Natural killer cell treated with Interleukin-12 subunit alpha and Interleukin-12 subunit beta and Interleukin-15 and Interleukin-18, amount 100 ng/mL, for 72 hours (primary cell): ENCODE data around the gene COL27A1. TPM values are rescaled to one million over a fixed set of nuclear protein-coding genes. Genes with fewer than 3 reads are reported as not detected.

Experiments
- ATAC-seq, 2 donors: fragments of 150-1000 bp; cut with Tn5 transposase in 1 of 2; sonication (Bioruptor Pico), chemical (Tn5 transposase) in 1 of 2; 2 replicates each; pipeline ENCODE4 v1.10.0; 2021
- DNase-seq: peaks from one replicate; pipeline ENCODE4 v3.0.0; 2022; ENCODE audit warnings: low spot score
- H3K27ac Mint-ChIP-seq, 2 donors: 1 replicate in 1 of 2; 2 replicates in 1 of 2; pipeline ENCODE4 v1.8.0; 2022; ENCODE audit warnings: mixed read lengths in 2 of 2, mild to moderate bottlenecking in 1 of 2, moderate library complexity in 1 of 2
- H3K27me3 Mint-ChIP-seq, 2 donors: 1 replicate in 1 of 2; 2 replicates in 1 of 2; pipeline ENCODE4 v1.8.0; 2022; ENCODE audit warnings: mixed read lengths in 2 of 2
- H3K36me3 Mint-ChIP-seq: one replicate; pipeline ENCODE4 v1.8.0; 2022; ENCODE audit warnings: mixed read lengths
- H3K4me1 Mint-ChIP-seq, 2 donors: 1 replicate in 1 of 2; 2 replicates in 1 of 2; pipeline ENCODE4 v1.8.0; 2022; ENCODE audit warnings: low read depth in 2 of 2, mixed read lengths in 2 of 2, mild to moderate bottlenecking in 1 of 2
- H3K4me3 Mint-ChIP-seq: one replicate; pipeline ENCODE4 v1.8.0; 2022; ENCODE audit warnings: mixed read lengths
- H3K9me3 Mint-ChIP-seq: 2 replicates; pipeline ENCODE4 v1.8.0; 2022; ENCODE audit warnings: mixed read lengths
- total RNA-seq, 2 donors: library from RNA; stranded (reverse); gene quantifications; one replicate each; pipeline ENCODE4 v1.2.3, GENCODE V29; 2022

Gene COL27A1
- total RNA-seq, 2 donors from 2014 or later: 1.5 to 1.6 TPM

DNA sequence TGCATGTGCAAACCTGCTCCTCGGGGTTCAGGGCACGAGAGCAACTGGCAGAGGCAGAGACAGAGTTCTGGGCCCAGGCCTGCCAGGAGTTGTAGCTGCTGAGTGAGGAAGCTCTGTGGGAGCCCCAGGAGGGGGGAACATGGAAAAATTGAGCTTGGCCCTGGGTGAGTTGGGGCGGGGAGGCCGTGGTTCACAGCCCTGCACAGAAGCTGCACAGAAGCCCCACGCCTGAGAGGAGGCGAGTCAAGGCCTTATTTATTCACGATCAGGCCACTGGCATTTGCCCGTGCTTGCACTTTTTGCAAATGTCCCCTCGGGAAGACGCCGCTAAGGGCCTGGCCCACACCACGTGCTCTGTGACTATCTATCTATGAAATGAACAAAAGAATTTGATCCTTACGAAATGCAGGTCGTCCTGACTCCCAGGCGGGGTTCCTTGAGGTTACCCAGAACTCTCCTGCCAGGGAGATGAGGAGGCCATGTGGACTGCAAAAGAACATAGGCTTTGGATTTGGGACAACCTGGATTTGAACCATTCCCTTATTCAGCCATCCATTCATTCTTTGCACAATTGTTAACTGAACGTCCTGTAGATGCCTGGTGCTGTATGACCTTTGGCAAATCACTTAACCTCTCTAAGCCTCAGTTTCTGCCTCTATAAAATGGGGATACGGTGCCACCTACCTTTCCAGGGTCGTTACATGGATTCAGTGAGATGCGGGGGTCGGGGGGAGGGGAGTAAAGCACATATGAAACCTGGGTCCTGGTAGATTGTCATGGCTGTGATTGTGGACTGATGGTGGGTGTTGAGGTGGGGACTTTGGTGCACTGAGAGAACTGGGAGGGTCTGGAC lies 17.9 kb downstream of the COL27A1 start:
- no peaks in the 10 kb centered on the region for H3K9me3 Mint-ChIP-seq
- H3K27me3 Mint-ChIP-seq: peaks cover 0 to 5% of the 10 kb centered on the region in 2 donors
- no peak for ATAC-seq
- no peak overlapping the region for H3K27ac Mint-ChIP-seq
- H3K4me3 Mint-ChIP-seq: no peak overlapping the region
- no peak for DNase-seq
- no peaks in the 10 kb centered on the region for H3K4me1 Mint-ChIP-seq
- H3K36me3 Mint-ChIP-seq: no peaks in the 10 kb centered on the region

GRCh38 chr9:114174557-114174875 lies 19.2 kb downstream of the COL27A1 start:
- Mint-ChIP-seq H3K9me3 (no peaks in the 10 kb centered on the region), H3K4me3 (no peak overlapping the region), H3K27ac (no peak overlapping the region), H3K36me3 (no peaks in the 10 kb centered on the region), H3K4me1 (no peaks in the 10 kb centered on the region), H3K27me3 (peaks cover 0 to 5% of the 10 kb centered on the region in 2 donors)
- no peak for DNase-seq
- no peak for ATAC-seq

DNA sequence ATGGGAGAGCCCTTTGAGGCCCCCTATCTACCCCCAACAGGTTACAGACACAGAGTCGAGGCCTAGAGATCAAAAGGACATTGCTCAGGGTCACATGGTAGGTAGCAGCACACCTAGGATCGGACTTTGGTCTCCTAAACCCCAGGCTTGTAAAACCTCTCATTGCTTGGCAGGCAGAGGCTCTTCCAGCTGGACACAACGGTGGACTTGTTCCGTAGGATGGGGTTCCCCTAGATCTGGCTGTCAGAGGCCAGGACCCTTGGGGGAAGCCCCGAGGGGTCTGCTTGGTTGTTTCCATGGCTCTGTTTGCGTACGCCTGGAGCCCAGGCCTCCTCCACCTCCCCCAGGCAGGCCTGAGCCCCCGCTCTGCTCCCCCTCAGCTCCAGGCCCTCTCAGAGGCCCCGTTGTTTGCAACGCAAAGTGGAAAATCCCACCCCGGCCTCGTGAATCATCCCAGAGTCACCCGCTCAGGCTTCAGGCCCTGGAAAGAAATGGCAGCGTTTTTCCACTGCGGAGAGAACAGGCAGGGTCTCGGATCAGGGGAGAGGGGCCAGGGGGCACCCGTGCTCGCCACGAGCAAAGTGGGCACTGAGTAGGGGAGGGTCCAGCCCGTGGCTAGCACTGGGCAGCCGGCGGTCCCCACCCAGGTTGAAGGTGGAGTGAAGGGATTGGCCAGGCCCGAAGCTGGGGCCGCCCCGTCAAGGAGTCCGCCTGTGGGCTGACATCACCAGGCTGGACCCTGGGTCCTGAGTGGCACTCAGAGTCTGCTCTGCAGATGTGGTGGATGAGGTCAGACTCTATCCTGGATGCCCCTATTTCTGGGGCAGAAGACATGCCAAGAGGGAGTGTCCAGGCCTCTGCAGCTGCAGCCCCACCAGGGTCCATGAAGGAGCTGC lies 19.8 kb downstream of the COL27A1 start:
- no peaks in the 10 kb centered on the region for H3K4me1 Mint-ChIP-seq
- H3K9me3 Mint-ChIP-seq: no peaks in the 10 kb centered on the region
- no peak overlapping the region for H3K4me3 Mint-ChIP-seq
- peaks cover 0 to 5% of the 10 kb centered on the region in 2 donors for H3K27me3 Mint-ChIP-seq
- no peaks in the 10 kb centered on the region for H3K36me3 Mint-ChIP-seq
- DNase-seq: no peak
- H3K27ac Mint-ChIP-seq: no peak overlapping the region
- no peak for ATAC-seq

GRCh38 chr9:114176624-114177291 lies 21.4 kb downstream of the COL27A1 start:
- ATAC-seq: no peak
- H3K27me3 Mint-ChIP-seq: peaks cover 0 to 7% of the 10 kb centered on the region in 2 donors
- no peaks in the 10 kb centered on the region for H3K4me1 Mint-ChIP-seq
- H3K27ac Mint-ChIP-seq: no peak overlapping the region
- no peak for DNase-seq
- H3K36me3 Mint-ChIP-seq: no peaks in the 10 kb centered on the region
- no peak overlapping the region for H3K4me3 Mint-ChIP-seq
- H3K9me3 Mint-ChIP-seq: no peaks in the 10 kb centered on the region

- Mint-ChIP-seq H3K4me1 (no peaks in the 10 kb centered on the region), H3K9me3 (no peaks in the 10 kb centered on the region), H3K27ac (no peak overlapping the region), H3K27me3 (peaks cover 0 to 7% of the 10 kb centered on the region in 2 donors), H3K4me3 (no peak overlapping the region), H3K36me3 (no peaks in the 10 kb centered on the region)
- DNase-seq: no peak
- ATAC-seq: no peak
These were observed 22.2 kb downstream of the COL27A1 start for GRCh38 chr9:114177423-114178064.

- no peak for ATAC-seq
- no peak for DNase-seq
- H3K4me1 Mint-ChIP-seq: no peaks in the 10 kb centered on the region
These were observed 22.7 kb downstream of the COL27A1 start for GRCh38 chr9:114178076-114178475.

GRCh38 chr9:114178756-114179450 lies 23.6 kb downstream of the COL27A1 start:
- Mint-ChIP-seq H3K27ac (no peak overlapping the region), H3K4me1 (no peaks in the 10 kb centered on the region), H3K36me3 (no peaks in the 10 kb centered on the region), H3K27me3 (peaks cover 0 to 9% of the 10 kb centered on the region in 2 donors), H3K9me3 (no peaks in the 10 kb centered on the region), H3K4me3 (no peak overlapping the region)
- ATAC-seq: no peak
- DNase-seq: no peak

More at GRCh38 chr9:114178076-114178475, 22.7 kb downstream of the COL27A1 start:
- no peaks in the 10 kb centered on the region for H3K36me3 Mint-ChIP-seq
- peaks cover 0 to 7% of the 10 kb centered on the region in 2 donors for H3K27me3 Mint-ChIP-seq
- no peaks in the 10 kb centered on the region for H3K9me3 Mint-ChIP-seq
- no peak overlapping the region for H3K4me3 Mint-ChIP-seq
- H3K27ac Mint-ChIP-seq: no peak overlapping the region

DNA sequence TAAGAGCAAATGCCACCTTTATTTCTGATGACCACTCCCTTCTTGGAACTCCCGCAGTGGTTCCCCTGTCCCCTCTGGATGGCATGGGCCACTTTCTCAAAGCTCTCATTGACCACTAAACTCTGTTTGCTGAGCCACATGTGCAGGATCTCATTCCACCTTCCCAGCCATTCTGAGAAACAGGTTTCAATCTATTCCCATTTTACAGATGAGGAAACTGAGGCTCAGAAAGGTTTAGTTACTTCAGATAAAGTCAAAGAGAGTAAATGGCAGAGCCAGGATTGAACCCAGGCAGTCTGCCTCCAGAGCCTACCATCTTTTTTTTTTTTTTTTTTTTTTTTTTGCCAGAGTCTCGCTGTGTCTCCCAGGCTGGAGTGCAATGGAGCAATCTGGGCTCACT lies 24.2 kb downstream of the COL27A1 start:
- Mint-ChIP-seq H3K36me3 (no peaks in the 10 kb centered on the region), H3K4me3 (no peak overlapping the region), H3K9me3 (no peaks in the 10 kb centered on the region), H3K4me1 (no peaks in the 10 kb centered on the region), H3K27me3 (peaks cover 0 to 10% of the 10 kb centered on the region in 2 donors), H3K27ac (no peak overlapping the region)
- ATAC-seq (no peak), DNase-seq (no peak)

DNA sequence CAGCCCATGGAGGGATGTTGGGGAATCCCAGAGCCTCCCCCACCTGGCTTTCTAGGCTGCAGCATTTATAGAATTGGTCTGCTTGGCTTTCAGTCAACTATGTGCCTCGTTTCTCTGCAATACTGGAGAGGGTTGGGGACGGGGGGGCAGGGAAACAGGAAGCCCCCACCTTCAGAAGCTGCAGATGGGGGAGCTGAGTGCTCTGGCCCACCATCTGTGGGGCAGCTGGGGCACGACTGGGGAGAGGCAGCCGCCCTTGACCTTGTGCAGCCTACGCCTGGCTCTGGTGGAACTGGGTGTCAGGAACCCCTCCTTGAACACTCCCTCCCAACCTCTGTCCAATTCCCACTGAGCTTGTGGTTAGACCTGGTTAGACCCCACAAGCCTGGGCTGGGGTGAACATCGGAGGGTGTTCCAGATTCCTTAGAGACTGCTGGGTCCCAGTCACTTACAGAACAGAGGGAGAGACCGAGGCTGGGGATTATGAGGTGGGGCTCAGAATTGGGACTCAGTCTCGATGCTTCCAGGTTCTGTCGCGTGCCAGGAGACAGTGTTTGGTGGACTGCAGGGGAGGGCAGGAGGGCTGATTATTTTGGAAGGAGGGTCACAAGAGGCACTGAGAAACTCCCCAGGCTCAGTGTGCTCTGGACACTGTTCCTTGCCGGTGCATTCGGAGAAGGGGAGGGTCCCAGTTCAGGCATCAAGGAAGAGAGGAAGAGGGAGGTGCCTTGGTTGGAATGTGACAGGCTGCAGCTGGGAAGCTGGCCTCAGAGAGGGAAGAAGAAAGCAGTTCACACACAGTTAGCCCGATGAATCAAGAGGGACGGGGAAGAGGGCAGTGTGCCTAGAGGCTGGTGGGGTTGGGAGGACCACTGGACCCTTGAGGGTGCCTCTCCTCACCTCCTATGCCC lies 25.6 kb downstream of the COL27A1 start:
- Mint-ChIP-seq H3K4me1 (no peaks in the 10 kb centered on the region), H3K9me3 (no peaks in the 10 kb centered on the region)

GRCh38 chr9:114181607-114182409 lies 26.5 kb downstream of the COL27A1 start:
- no peaks in the 10 kb centered on the region for H3K4me1 Mint-ChIP-seq
- no peaks in the 10 kb centered on the region for H3K9me3 Mint-ChIP-seq
- no peak overlapping the region for H3K27ac Mint-ChIP-seq
- DNase-seq (no peak), ATAC-seq (no peak)
- H3K36me3 Mint-ChIP-seq: no peaks in the 10 kb centered on the region
- peaks cover 0 to 12% of the 10 kb centered on the region in 2 donors for H3K27me3 Mint-ChIP-seq
- no peak overlapping the region for H3K4me3 Mint-ChIP-seq

More for the DNA sequence above, 25.6 kb downstream of the COL27A1 start:
- no peaks in the 10 kb centered on the region for H3K36me3 Mint-ChIP-seq
- DNase-seq (no peak), ATAC-seq (no peak)
- no peak overlapping the region for H3K4me3 Mint-ChIP-seq
- peaks cover 0 to 12% of the 10 kb centered on the region in 2 donors for H3K27me3 Mint-ChIP-seq
- H3K27ac Mint-ChIP-seq: no peak overlapping the region

DNA sequence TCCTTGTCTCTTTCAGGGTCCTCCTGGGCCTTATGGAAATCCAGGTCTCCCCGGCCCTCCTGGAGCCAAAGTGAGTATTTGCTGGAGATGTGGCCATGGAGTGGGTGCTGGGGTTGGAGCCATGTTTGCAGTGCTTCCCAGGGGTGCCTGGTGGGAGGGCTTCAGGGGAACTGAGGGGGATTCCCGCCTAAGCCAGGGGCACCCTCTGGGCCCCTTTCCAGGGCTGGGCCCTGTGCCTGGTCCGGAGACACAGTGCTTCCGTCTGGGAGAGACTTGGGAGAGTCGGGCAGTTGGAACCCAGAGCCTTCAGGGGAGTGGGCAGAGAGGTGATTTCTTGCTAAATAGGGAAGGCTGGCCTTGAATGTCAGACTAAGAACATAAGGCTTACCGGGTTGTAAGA lies 27.7 kb downstream of the COL27A1 start:
- ATAC-seq (no peak), DNase-seq (no peak)
- H3K27ac Mint-ChIP-seq: no peak overlapping the region
- no peak overlapping the region for H3K4me3 Mint-ChIP-seq
- no peaks in the 10 kb centered on the region for H3K4me1 Mint-ChIP-seq
- no peaks in the 10 kb centered on the region for H3K9me3 Mint-ChIP-seq
- peaks cover 0 to 7% of the 10 kb centered on the region in 2 donors for H3K27me3 Mint-ChIP-seq
- H3K36me3 Mint-ChIP-seq: no peaks in the 10 kb centered on the region
